Germinal center (tissue), 1 donor: ENCODE data around the gene ATP4B.

Source experiments
- DNase-seq: peaks from one replicate; pipeline ENCODE4 v3.0.0; 2012; ENCODE audit warnings: mixed read lengths, low spot score

ATP4B gene

GRCh38 chr13:113656831-113657671, 947 bp downstream of the ATP4B start:
- no peak for DNase-seq

GRCh38 chr13:113656003-113656588, 1.9 kb downstream of the ATP4B start:
- no peak for DNase-seq

- no peak for DNase-seq
Observed at GRCh38 chr13:113655346-113656002, 2.5 kb downstream of the ATP4B start.

- DNase-seq: no peak
Observed at GRCh38 chr13:113654591-113655345, 3.2 kb downstream of the ATP4B start.

GRCh38 chr13:113654175-113654560, 3.8 kb downstream of the ATP4B start:
- no peak for DNase-seq

GRCh38 chr13:113653264-113654174, 4.5 kb downstream of the ATP4B start:
- no peak for DNase-seq

- DNase-seq: no peak
Observed at GRCh38 chr13:113652404-113653263, 5.4 kb downstream of the ATP4B start.

- DNase-seq: no peak
Observed at GRCh38 chr13:113651511-113652403, 6.2 kb downstream of the ATP4B start.

GRCh38 chr13:113650731-113651148, 7.3 kb downstream of the ATP4B start:
- no peak for DNase-seq

GRCh38 chr13:113650275-113650674, 7.7 kb downstream of the ATP4B start:
- no peak for DNase-seq

- DNase-seq: no peak
Observed at GRCh38 chr13:113649212-113649611, 8.8 kb downstream of the ATP4B start.

- DNase-seq: no peak
Observed at GRCh38 chr13:113648216-113648610, 9.8 kb downstream of the ATP4B start.

GRCh38 chr13:113647351-113648215, 10.4 kb downstream of the ATP4B start:
- no peak for DNase-seq

- DNase-seq: no peak
Observed at GRCh38 chr13:113646921-113647340, 11.1 kb downstream of the ATP4B start.

GRCh38 chr13:113646376-113646775, 11.6 kb downstream of the ATP4B start:
- DNase-seq: no peak

GRCh38 chr13:113645329-113645728, 12.7 kb downstream of the ATP4B start:
- no peak for DNase-seq

- no peak for DNase-seq
Observed at GRCh38 chr13:113644800-113645199, 13.2 kb downstream of the ATP4B start.

- DNase-seq: no peak
Observed at GRCh38 chr13:113643593-113643992, 14.4 kb downstream of the ATP4B start.
